Stomach (tissue), 4 donors: Measurements from ENCODE around the gene EML6.

Source experiments
- CTCF ChIP-seq, 7 experiments: fragments of 450-650 bp in 4 of 7; fragments of 200-600 bp in 3 of 7; sonication (generic) in 3 of 7; IDR thresholded peaks; one replicate each; pipeline ENCODE4 v1.5.1; 2016 to 2019; ENCODE audit warnings: antibody characterized with exemption in 7 of 7, control low read depth in 2 of 7, mild to moderate bottlenecking in 1 of 7
- EP300 ChIP-seq: sonication (generic); formaldehyde crosslinking; IDR thresholded peaks from one replicate; pipeline ENCODE4 v1.6.1; 2017; ENCODE audit warnings: antibody characterized with exemption
- POLR2A ChIP-seq, 4 donors: fragments of 450-650 bp; IDR thresholded peaks; one replicate each; pipeline ENCODE4 v1.6.1; 2016; ENCODE audit warnings: antibody characterized with exemption in 4 of 4, control low read depth in 2 of 4, mild to moderate bottlenecking in 1 of 4, moderate library complexity in 1 of 4
- POLR2AphosphoS5 ChIP-seq, 3 donors: sonication (generic); formaldehyde crosslinking; IDR thresholded peaks; one replicate each; pipeline ENCODE4 v1.6.1; 2016; ENCODE audit warnings: antibody characterized with exemption in 3 of 3

- TF ChIP-seq CTCF (IDR thresholded peaks at IDR 0.05): no peak
- no peak for TF ChIP-seq EP300
- TF ChIP-seq POLR2AphosphoS5 (IDR thresholded peaks at IDR 0.05): no peak
- no peak for TF ChIP-seq POLR2A (IDR thresholded peaks at IDR 0.05)
These were observed 218.9 kb downstream of the EML6 start for GRCh38 chr2:54942373-54942772.
